ENCODE data around the gene ACACA. TPM values are rescaled to one million over a fixed set of nuclear protein-coding genes. Genes with fewer than 3 reads are reported as not detected.
A peak's percentile ranks its signal among the peaks of the same experiment; 100 is the strongest.

The ACACA gene
- total RNA-seq, 1 experiment from 2014 or later = 33.0 TPM

GRCh38 chr17:37440424-37440823 lies 33.8 kb upstream of the ACACA start:
- Histone ChIP-seq H3K9me2 (replicated peaks; ENCODE audit: low read length) (no peaks in the 10 kb centered on the region), H3K27ac (ENCODE audit: low read length) (no peak overlapping the region), H3K9ac (ENCODE audit: low read length) (no peak overlapping the region), H3K36me3 (ENCODE audit: low read depth, low read length) (peaks cover 11% of the 10 kb centered on the region), H3K4me3 (ENCODE audit: low read length) (no peak overlapping the region), H3K27me3 (ENCODE audit: low read length) (no peaks in the 10 kb centered on the region), H3K79me2 (ENCODE audit: low read length) (no peaks in the 10 kb centered on the region), H4K20me1 (ENCODE audit: low read length) (no peaks in the 10 kb centered on the region), H3K4me1 (ENCODE audit: insufficient read depth, low read length) (no peaks in the 10 kb centered on the region), H3K9me3 (ENCODE audit: low read length) (no peaks in the 10 kb centered on the region), H3F3A (ENCODE audit: low read length, unreplicated experiment) (no peaks in the 10 kb centered on the region), H3K4me2 (ENCODE audit: low read length) (no peak overlapping the region), H2AFZ (ENCODE audit: low read length) (no peak overlapping the region)
- ChIA-PET POLR2A (ENCODE audit: unreplicated experiment) (no interaction called here), CTCF (no interaction called here)
- no peak for TF ChIP-seq CTCF (conservative IDR thresholded peaks at IDR 0.05; ENCODE audit: low read depth, low read length)
- intact Hi-C loops (cut with micrococcal nuclease) = no loop called here
- DNase-seq (no peak), ATAC-seq (no peak)
- no TSS peak for BruUV-seq (replicated peaks)

GRCh38 chr17:37438141-37438540 lies 31.5 kb upstream of the ACACA start:
- no peak overlapping the region for H3K27ac ChIP-seq (ENCODE audit: low read length)
- H3K9ac ChIP-seq (ENCODE audit: low read length) = no peak overlapping the region
- no TSS peak for BruUV-seq (replicated peaks)
- peaks cover 11% of the 10 kb centered on the region for H3K36me3 ChIP-seq (ENCODE audit: low read depth, low read length)
- no peak overlapping the region for H2AFZ ChIP-seq (ENCODE audit: low read length)
- H3K9me2 ChIP-seq (replicated peaks; ENCODE audit: low read length) = no peaks in the 10 kb centered on the region
- DNase-seq = peak; percentile 19
- ChIA-PET CTCF (interaction anchor here (0.6 to 0.7 kb wide), 2 partner anchors 79 to 370 kb away, joined by 3 read pairs; no protein-coding TSS in a partner anchor), POLR2A (ENCODE audit: unreplicated experiment) (no interaction called here)
- no peak overlapping the region for H3K4me2 ChIP-seq (ENCODE audit: low read length)
- intact Hi-C loops (cut with micrococcal nuclease) = no loop called here
- no peaks in the 10 kb centered on the region for H3F3A ChIP-seq (ENCODE audit: low read length, unreplicated experiment)
- no peaks in the 10 kb centered on the region for H3K27me3 ChIP-seq (ENCODE audit: low read length)
- no peaks in the 10 kb centered on the region for H3K4me1 ChIP-seq (ENCODE audit: insufficient read depth, low read length)
- no peaks in the 10 kb centered on the region for H3K9me3 ChIP-seq (ENCODE audit: low read length)
- no peak overlapping the region for H3K4me3 ChIP-seq (ENCODE audit: low read length)
- no peak for ATAC-seq
- TF ChIP-seq EZH2 (IDR thresholded peaks at IDR 0.05; ENCODE audit: low read length, unreplicated experiment) = no peak
- TF ChIP-seq CTCF (conservative IDR thresholded peaks at IDR 0.05; ENCODE audit: low read depth, low read length) = peak; percentile 55
- TF ChIP-seq EZH2phosphoT487 (IDR thresholded peaks at IDR 0.05; ENCODE audit: borderline replicate concordance, low read length) = no peak
- H4K20me1 ChIP-seq (ENCODE audit: low read length) = no peaks in the 10 kb centered on the region
- H3K79me2 ChIP-seq (ENCODE audit: low read length) = no peaks in the 10 kb centered on the region

- H3K9ac ChIP-seq (ENCODE audit: low read length) = no peak overlapping the region
- no peaks in the 10 kb centered on the region for H3K4me1 ChIP-seq (ENCODE audit: insufficient read depth, low read length)
- no peaks in the 10 kb centered on the region for H3K9me3 ChIP-seq (ENCODE audit: low read length)
- DNase-seq = no peak
- no peak overlapping the region for H3K4me3 ChIP-seq (ENCODE audit: low read length)
- H3K9me2 ChIP-seq (replicated peaks; ENCODE audit: low read length) = no peaks in the 10 kb centered on the region
- H3K27me3 ChIP-seq (ENCODE audit: low read length) = no peaks in the 10 kb centered on the region
- no peaks in the 10 kb centered on the region for H3K79me2 ChIP-seq (ENCODE audit: low read length)
- POLR2A ChIA-PET (ENCODE audit: unreplicated experiment) = no interaction called here
- H2AFZ ChIP-seq (ENCODE audit: low read length) = no peak overlapping the region
- ATAC-seq = no peak
- H3K27ac ChIP-seq (ENCODE audit: low read length) = no peak overlapping the region
- H3K36me3 ChIP-seq (ENCODE audit: low read depth, low read length) = peaks cover 5% of the 10 kb centered on the region; the same call in 1 of the 2 replicates
- intact Hi-C loops (cut with micrococcal nuclease) = no loop called here
- BruUV-seq (replicated peaks) = no TSS peak
- no peak overlapping the region for H3K4me2 ChIP-seq (ENCODE audit: low read length)
- TF ChIP-seq EZH2phosphoT487 (IDR thresholded peaks at IDR 0.05; ENCODE audit: borderline replicate concordance, low read length) = no peak
- no peak for TF ChIP-seq CTCF (conservative IDR thresholded peaks at IDR 0.05; ENCODE audit: low read depth, low read length)
- TF ChIP-seq EZH2 (IDR thresholded peaks at IDR 0.05; ENCODE audit: low read length, unreplicated experiment) = no peak
- no peaks in the 10 kb centered on the region for H4K20me1 ChIP-seq (ENCODE audit: low read length)
- H3F3A ChIP-seq (ENCODE audit: low read length, unreplicated experiment) = no peaks in the 10 kb centered on the region
- CTCF ChIA-PET = no interaction called here
Observed at GRCh38 chr17:37432671-37433070, 26.0 kb upstream of the ACACA start.
